Heart left ventricle (tissue), 16 donors: ENCODE results near the gene NAPA. TPM values are rescaled to one million over a fixed set of nuclear protein-coding genes. Genes with fewer than 3 reads are reported as not detected.

Source experiments
- ATAC-seq, 4 donors: fragments of 200-7000 bp; cut with Tn5 transposase; one replicate each; pipeline ENCODE4 v1.9.1; 2020 to 2022; ENCODE audit warnings: moderate library complexity in 4 of 4, mild to moderate bottlenecking in 3 of 4, moderate number of reproducible peaks in 1 of 4
- DNase-seq, 5 donors: peaks; one replicate each; pipeline ENCODE4 v3.0.0-alpha.2; 2020
- H3K27ac ChIP-seq, 12 donors: fragments of 200-600 bp; sonication (generic) in 4 of 12; one replicate each; pipeline versions ENCODE4 v1.5.0 to v1.8.0; 2016 to 2022; ENCODE audit warnings: mild to moderate bottlenecking in 2 of 12
- H3K27me3 ChIP-seq, 9 donors: fragments of 200-600 bp; sonication (generic) in 2 of 9; one replicate each; pipeline versions ENCODE4 v1.5.1 to v1.8.0; 2016 to 2022; ENCODE audit warnings: mild to moderate bottlenecking in 3 of 9
- H3K36me3 ChIP-seq, 9 donors: fragments of 200-600 bp; sonication (generic) in 2 of 9; one replicate each; pipeline versions ENCODE4 v1.5.0 to v1.8.0; 2018 to 2022; ENCODE audit warnings: mild to moderate bottlenecking in 2 of 9
- H3K4me1 ChIP-seq, 12 donors: fragments of 200-600 bp; sonication (generic) in 4 of 12; one replicate each; pipeline versions ENCODE4 v1.5.0 to v1.8.0; 2016 to 2022; ENCODE audit warnings: mild to moderate bottlenecking in 3 of 12
- H3K4me3 ChIP-seq, 12 donors: fragments of 200-600 bp; sonication (generic) in 4 of 12; one replicate each; pipeline versions ENCODE4 v1.5.0 to v1.8.0; 2017 to 2022; ENCODE audit warnings: mild to moderate bottlenecking in 9 of 12, moderate library complexity in 4 of 12
- H3K9me3 ChIP-seq, 12 donors: fragments of 200-600 bp; sonication (generic) in 4 of 12; one replicate each; pipeline versions ENCODE4 v1.5.0 to v1.8.0; 2016 to 2022; ENCODE audit warnings: mild to moderate bottlenecking in 1 of 12
- CTCF ChIP-seq, 12 donors: fragments of 200-600 bp; sonication (generic) in 4 of 12; IDR thresholded peaks; one replicate each; pipeline versions ENCODE4 v1.5.0 to v1.8.0; 2018 to 2022; ENCODE audit warnings: antibody characterized with exemption in 12 of 12, mild to moderate bottlenecking in 5 of 12
- POLR2A ChIP-seq, 2 donors: fragments of 450-650 bp; IDR thresholded peaks; one replicate each; pipeline ENCODE4 v1.6.1; 2017; ENCODE audit warnings: antibody characterized with exemption in 2 of 2, mild to moderate bottlenecking in 2 of 2, moderate library complexity in 2 of 2
- WGBS, 4 donors: extraction: QIAGEN DNeasy Blood & Tissue Kit in 2 of 4; methylation state at CpG; one replicate each; pipeline versions ENCODE4 v1.1.5 to v1.1.7; 2013 to 2018; 5-methylcytosine and 5-hydroxymethylcytosine counted together
- intact Hi-C, 10 donors: fragments of 100-400 bp; cut with DNase I; formaldehyde crosslinking; loops; one replicate each; pipeline versions ENCODE4 v1.11.1 to v1.14.2; 2022
- polyA plus RNA-seq, 2 donors: library from polyadenylated mRNA; stranded (reverse); fragments of 200-250 nt; gene quantifications; one replicate each; pipeline ENCODE4 v1.2.3, GENCODE V29; 2013
- total RNA-seq, 9 donors: library from RNA; depleted of rRNA in 2 of 9; stranded (reverse); fragments of >200 nt in 2 of 9; fragmentation: NEBNext Ultra II Directional in 3 of 9; extraction: Animal tissue kit (Norgen Biotek cat#: 25700) in 3 of 9; gene quantifications; one replicate each; pipeline versions ENCODE4 v1.1.0 to v1.2.4, GENCODE V29; 2016 to 2023
- donor health status: ischemic (EF 13 %, LVEDD 7.1; RV severe dilation, severe dysfunction).
- donor health status: healthy with polysubstance abuse.
- donor health status: DM: no; HTN: yes; CAD: no.
- donor health status: DM: no; HTN: no; CAD: no.
- donor health status: ischemic (EF 25% LVEDD 6.9; RV normal size, moderate dysfunction).
- donor health status: ischemic (EF 25% LVEDD 5.7; RV mildly dilated, moderate dysfunction).
- donor health status: healthy.
- donor health status: DM: yes; HTN: yes; CAD: no.
- donor health status: ischemic (EF 35%, LVEDD 5.7; RV mildly dilated, moderate dysfunction).
- donor health status: nonischemic (EF 11% LVEDD 7.7; RV severe dilation, severe dysfunction).
- donor health status: DM: yes; HTN: yes; CAD: no.
- donor health status: PGD.
- donor health status: ischemic (EF 29% LVEDD 5.4; RV normal size, mild dysfunction).
- donor health status: nonischemic (EF 23%, LVEDD 6.1; RV moderate dilation, normal function).

NAPA gene
- total and polyA plus RNA-seq, 11 donors = 113 to 238 (median 122) TPM

GRCh38 chr19:47471381-47471732, 43.5 kb downstream of the NAPA start:
- peaks cover 0 to 14% (median 0%) of the 10 kb centered on the region in 12 donors for H3K4me1 ChIP-seq
- ATAC-seq (peak in 1 of 4 donors; percentile 6), DNase-seq (no peak)
- H3K27me3 ChIP-seq = peaks cover 0 to 42% (median 29%) of the 10 kb centered on the region in 9 donors
- peak overlapping the region in 1 of 12 donors; percentile 79 for H3K27ac ChIP-seq
- no peaks in the 10 kb centered on the region for H3K9me3 ChIP-seq
- no peaks in the 10 kb centered on the region for H3K36me3 ChIP-seq
- WGBS, 4 donors = 2 to 7% (median 3%) methylated on average over 12 to 16 of the region's 16 CpGs
- intact Hi-C loops = no loop called here
- peak overlapping the region in 4 of 12 donors; percentile 3 to 36 (median 20) for H3K4me3 ChIP-seq
- no peak for TF ChIP-seq CTCF (IDR thresholded peaks at IDR 0.05)
- no peak for TF ChIP-seq POLR2A (IDR thresholded peaks at IDR 0.05)

- no peak for ATAC-seq
- no peaks in the 10 kb centered on the region for H3K36me3 ChIP-seq
- H3K9me3 ChIP-seq = no peaks in the 10 kb centered on the region
- H3K27ac ChIP-seq = peak overlapping the region in 1 of 12 donors; percentile 79
- intact Hi-C loops = no loop called here
- H3K27me3 ChIP-seq = peaks cover 0 to 45% (median 29%) of the 10 kb centered on the region in 9 donors
- no peak overlapping the region for H3K4me3 ChIP-seq
- WGBS, 4 donors = 26 to 29% (median 27%) methylated on average over 13 of the region's 13 CpGs
- TF ChIP-seq POLR2A (IDR thresholded peaks at IDR 0.05) (no peak), CTCF (IDR thresholded peaks at IDR 0.05) (no peak)
- DNase-seq = peak in 1 of 5 donors; percentile 39
- peaks cover 0 to 14% (median 0%) of the 10 kb centered on the region in 12 donors for H3K4me1 ChIP-seq
Observed at GRCh38 chr19:47470447-47471195, 44.2 kb downstream of the NAPA start.

- DNase-seq (peak in 1 of 5 donors; percentile 28), ATAC-seq (no peak)
- H3K27ac ChIP-seq = peak overlapping the region in 1 of 12 donors; percentile 79
- H3K27me3 ChIP-seq = peaks cover 0 to 52% (median 29%) of the 10 kb centered on the region in 9 donors
- TF ChIP-seq POLR2A (IDR thresholded peaks at IDR 0.05) = no peak
- TF ChIP-seq CTCF (IDR thresholded peaks at IDR 0.05) = no peak
- no peaks in the 10 kb centered on the region for H3K36me3 ChIP-seq
- H3K4me1 ChIP-seq = peaks cover 0 to 14% (median 0%) of the 10 kb centered on the region in 12 donors
- no peak overlapping the region for H3K4me3 ChIP-seq
- no peaks in the 10 kb centered on the region for H3K9me3 ChIP-seq
- intact Hi-C loops = no loop called here
- 18 to 23% (median 20%) methylated on average over 9 to 12 of the region's 12 CpGs for WGBS, 4 donors
Observed at GRCh38 chr19:47469719-47470118, 45.1 kb downstream of the NAPA start.

GRCh38 chr19:47469363-47469700, 45.5 kb downstream of the NAPA start:
- Histone ChIP-seq H3K27ac (peak overlapping the region in 1 of 12 donors; percentile 79), H3K36me3 (no peaks in the 10 kb centered on the region), H3K9me3 (no peaks in the 10 kb centered on the region), H3K4me3 (no peak overlapping the region), H3K27me3 (peaks cover 0 to 51% (median 29%) of the 10 kb centered on the region in 9 donors), H3K4me1 (peaks cover 0 to 14% (median 0%) of the 10 kb centered on the region in 12 donors)
- intact Hi-C loops = no loop called here
- DNase-seq = peak in 1 of 5 donors; percentile 7
- no peak for ATAC-seq
- no peak for TF ChIP-seq POLR2A (IDR thresholded peaks at IDR 0.05)
- TF ChIP-seq CTCF (IDR thresholded peaks at IDR 0.05) = no peak
- 17 to 34% (median 28%) methylated on average over 3 to 6 of the region's 6 CpGs for WGBS, 4 donors
